ENCODE measurements around the gene SREBF2. TPM values are rescaled to one million over a fixed set of nuclear protein-coding genes. Genes with fewer than 3 reads are reported as not detected.
A peak's percentile ranks its signal among the peaks of the same experiment; 100 is the strongest.

The SREBF2 gene
- total RNA-seq, 2 experiments from 2014 or later: 101 to 105 TPM

DNA sequence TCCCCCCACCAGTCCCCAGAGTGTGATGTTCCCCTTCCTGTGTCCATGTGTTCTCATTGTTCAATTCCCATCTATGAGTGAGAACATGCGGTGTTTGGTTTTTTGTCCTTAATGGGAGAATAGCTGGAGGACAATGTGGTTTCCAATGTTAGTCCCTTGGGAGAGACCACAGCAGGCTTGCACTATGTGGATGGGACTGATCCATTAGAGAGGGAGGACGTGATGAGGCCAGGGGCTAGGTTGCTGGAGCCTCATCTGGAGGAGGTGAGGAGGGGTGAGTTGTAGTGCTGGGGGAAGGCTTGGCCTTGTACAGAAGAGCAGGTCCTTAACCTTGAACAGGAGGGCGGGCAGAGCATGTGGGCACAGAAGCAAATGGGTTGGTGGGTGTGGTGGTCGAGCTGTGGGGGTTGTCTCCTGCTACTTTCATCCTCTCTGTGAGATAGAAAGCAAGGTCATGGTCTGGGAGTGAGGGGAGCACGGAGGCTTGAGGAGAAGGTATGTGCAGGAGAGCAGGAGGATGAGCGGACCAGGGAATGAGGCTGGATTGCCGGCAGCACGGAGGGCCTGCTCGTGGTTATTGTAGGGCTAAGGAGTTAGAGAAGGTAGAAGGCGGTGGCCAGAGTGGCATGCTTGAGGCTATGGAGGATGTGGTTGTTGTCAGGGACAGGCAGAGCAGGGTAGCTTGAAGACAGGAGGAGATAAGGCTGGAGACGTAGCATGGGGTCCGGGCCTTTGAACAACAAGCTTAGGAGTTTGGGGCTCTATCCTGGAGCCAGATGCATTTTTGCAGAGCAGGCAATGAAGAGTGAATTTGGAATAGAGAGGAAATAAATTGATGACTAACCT is 11.2 kb upstream of the SREBF2 start:
- Mint-ChIP-seq H3K4me3 (no peak overlapping the region), H3K36me3 (ENCODE audit: low read depth) (peaks cover 14% of the 10 kb centered on the region), H3K4me1 (peaks cover 33% of the 10 kb centered on the region), H3K27me3 (no peaks in the 10 kb centered on the region), H3K27ac (peak overlapping the region; percentile 87), H3K9me3 (ENCODE audit: low read depth) (no peaks in the 10 kb centered on the region)
- ATAC-seq (no peak), DNase-seq (no peak)
- ChIA-PET CTCF (interaction anchor here (0.5 to 3.0 kb wide), 12 partner anchors 10 to 161 kb away, joined by 3 to 17 read pairs (median 6); partner anchors contain the start of genes CENPM and SREBF2), POLR2A (interaction anchor here (1.3 to 1.9 kb wide), 2 partner anchors 40 to 42 kb away, joined by 4 to 15 read pairs; no protein-coding TSS in a partner anchor)
- intact Hi-C loops (cut with DNase I, micrococcal nuclease): loop anchor here (1.0 to 10.0 kb wide), 5 partner anchors 36 to 253 kb away; partner anchors contain the start of genes NAGA (in 1 of the 2), PHETA2 (in 1 of the 2) and SMDT1 (in 1 of the 2)

DNA sequence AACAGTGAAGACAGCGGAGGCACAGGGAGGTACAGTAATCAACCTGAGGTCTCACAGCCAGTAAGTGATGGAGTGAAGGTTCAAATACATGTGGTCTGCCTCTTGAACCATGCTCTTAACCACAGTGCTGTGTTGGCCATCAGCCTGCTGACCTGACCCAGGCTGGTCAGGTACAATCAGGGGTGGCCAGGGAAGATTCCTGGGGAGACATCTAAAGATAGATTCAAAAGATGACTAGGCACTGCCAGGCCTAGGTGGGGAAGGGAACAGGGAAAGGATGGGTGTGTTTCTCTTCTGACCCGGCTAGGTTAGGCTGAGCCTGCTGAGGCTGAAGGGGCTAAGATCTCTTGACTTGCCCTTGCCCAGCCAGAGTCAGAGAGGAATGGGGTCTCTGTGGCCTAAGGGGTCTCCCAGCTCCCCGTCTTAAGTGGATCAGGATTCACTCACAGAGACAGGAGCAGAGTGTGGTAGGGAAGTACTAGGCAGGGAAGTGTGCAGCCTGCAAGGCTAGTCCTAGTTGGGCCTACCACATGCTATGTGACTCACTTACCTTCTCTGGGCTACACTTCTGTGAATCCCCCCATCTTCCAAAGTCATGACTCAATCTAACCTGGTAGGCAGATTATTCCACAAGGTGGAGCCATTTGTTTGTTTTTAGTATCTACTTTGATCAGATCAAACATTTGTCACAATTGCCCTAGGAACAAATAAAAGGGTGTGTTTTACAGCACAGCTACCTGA is 10.4 kb upstream of the SREBF2 start:
- H3K4me3 Mint-ChIP-seq: no peak overlapping the region
- ChIA-PET POLR2A (interaction anchor here (1.3 to 1.9 kb wide), 2 partner anchors 40 to 43 kb away, joined by 4 to 15 read pairs; no protein-coding TSS in a partner anchor), CTCF (interaction anchor here (0.5 to 3.0 kb wide), 14 partner anchors 9 to 161 kb away, joined by 3 to 17 read pairs (median 4); partner anchors contain the start of genes CENPM and SREBF2)
- no peaks in the 10 kb centered on the region for H3K9me3 Mint-ChIP-seq (ENCODE audit: low read depth)
- peaks cover 14% of the 10 kb centered on the region for H3K36me3 Mint-ChIP-seq (ENCODE audit: low read depth)
- peak; percentile 57 for DNase-seq
- H3K4me1 Mint-ChIP-seq: peaks cover 36% of the 10 kb centered on the region
- ATAC-seq: peak; percentile 97
- H3K27me3 Mint-ChIP-seq: no peaks in the 10 kb centered on the region
- peak overlapping the region; percentile 87 for H3K27ac Mint-ChIP-seq
- intact Hi-C loops (cut with DNase I, micrococcal nuclease): loop anchor here (1.0 to 10.0 kb wide), 5 partner anchors 35 to 252 kb away; partner anchors contain the start of genes NAGA (in 1 of the 2), PHETA2 (in 1 of the 2) and SMDT1 (in 1 of the 2)

DNA sequence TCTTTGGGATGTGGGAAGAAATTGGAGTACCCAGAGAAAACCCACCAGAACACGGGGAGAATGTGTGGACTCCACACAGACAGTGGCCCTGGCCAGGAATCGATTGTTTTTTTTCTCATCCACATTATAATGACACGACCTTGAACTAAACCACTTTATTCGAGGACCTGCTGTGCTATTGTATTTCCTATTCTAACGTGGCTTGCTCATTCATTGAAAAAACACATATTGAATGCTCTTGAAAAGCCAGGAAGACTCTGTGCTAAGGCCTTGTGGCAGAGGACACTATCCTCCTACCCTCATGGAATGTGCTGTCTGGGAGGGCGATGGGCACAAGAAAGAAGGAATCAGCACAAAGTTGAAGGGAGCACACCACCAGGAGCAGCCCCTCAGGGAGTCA is 9.1 kb upstream of the SREBF2 start:
- Mint-ChIP-seq H3K9me3 (ENCODE audit: low read depth) (no peaks in the 10 kb centered on the region), H3K27ac (peak overlapping the region; percentile 56), H3K4me3 (no peak overlapping the region), H3K27me3 (no peaks in the 10 kb centered on the region), H3K4me1 (peaks cover 36% of the 10 kb centered on the region), H3K36me3 (ENCODE audit: low read depth) (peaks cover 14% of the 10 kb centered on the region)
- CTCF ChIA-PET: interaction anchor here (0.7 to 1.3 kb wide), 3 partner anchors 10 to 39 kb away, joined by 3 read pairs; no protein-coding TSS in a partner anchor
- no peak for ATAC-seq
- intact Hi-C loops (cut with DNase I, micrococcal nuclease): loop anchor here (2.0 to 10.0 kb wide), 2 partner anchors 127 to 251 kb away; partner anchors contain the start of genes NAGA (in 1 of the 2), PHETA2 (in 1 of the 2) and SMDT1 (in 1 of the 2)
- DNase-seq: no peak
- POLR2A ChIA-PET: no interaction called here

DNA sequence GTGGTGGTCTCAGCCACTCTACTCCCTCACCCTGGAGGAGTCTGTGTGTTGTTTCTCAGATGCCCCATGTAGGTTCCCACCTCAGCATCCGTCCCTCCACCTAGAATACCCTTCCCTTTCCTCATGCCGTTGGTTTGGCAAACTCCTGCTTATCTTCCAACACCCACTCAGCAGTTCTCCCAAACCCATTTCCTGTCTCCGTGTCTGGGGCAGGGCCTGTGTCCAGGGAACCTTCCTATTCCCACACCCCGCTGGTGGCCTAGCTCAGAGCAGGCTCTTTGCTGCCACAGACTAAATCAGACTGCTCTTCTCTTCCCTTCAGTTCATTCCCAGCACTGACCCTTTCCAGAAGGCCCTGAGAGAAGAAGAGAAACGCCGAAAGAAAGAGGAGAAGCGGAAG is 7.5 kb upstream of the SREBF2 start:
- Mint-ChIP-seq H3K36me3 (ENCODE audit: low read depth) (peaks cover 9% of the 10 kb centered on the region), H3K4me3 (no peak overlapping the region), H3K27me3 (no peaks in the 10 kb centered on the region), H3K27ac (peak overlapping the region; percentile 13), H3K4me1 (peaks cover 39% of the 10 kb centered on the region), H3K9me3 (ENCODE audit: low read depth) (no peaks in the 10 kb centered on the region)
- CTCF ChIA-PET: interaction anchor here (1.4 kb wide), 1 partner anchor 32 kb away, joined by 7 read pairs; no protein-coding TSS in a partner anchor
- intact Hi-C loops (cut with DNase I, micrococcal nuclease): loop anchor here in 1 of 2 experiments (10.0 kb wide), 1 partner anchor 249 kb away; the partner anchor contains the start of genes NAGA, PHETA2 and SMDT1
- ATAC-seq (no peak), DNase-seq (no peak)
- POLR2A ChIA-PET: no interaction called here

DNA sequence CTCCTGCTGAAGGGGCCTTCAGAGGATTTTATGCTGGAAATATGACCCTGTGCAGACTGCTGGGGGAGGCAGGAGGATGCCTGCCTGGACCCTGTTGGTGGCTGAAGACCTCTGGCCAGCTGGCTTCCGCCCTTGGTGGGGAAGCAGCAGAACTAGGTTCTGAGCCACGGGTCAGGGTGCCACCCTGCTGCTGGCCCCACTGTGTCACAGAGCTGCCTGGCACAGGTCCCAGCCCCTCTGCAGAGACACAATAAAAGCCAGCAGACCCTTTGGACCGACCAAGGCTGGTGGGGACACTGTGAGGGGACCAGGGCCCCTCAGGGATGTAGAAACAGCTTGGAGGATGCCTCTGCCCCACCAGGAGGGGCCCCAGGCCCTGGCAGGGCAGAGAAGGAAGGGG is 6.9 kb upstream of the SREBF2 start:
- ATAC-seq: no peak
- peaks cover 42% of the 10 kb centered on the region for H3K4me1 Mint-ChIP-seq
- no peaks in the 10 kb centered on the region for H3K27me3 Mint-ChIP-seq
- DNase-seq: no peak
- H3K4me3 Mint-ChIP-seq: no peak overlapping the region
- no peaks in the 10 kb centered on the region for H3K9me3 Mint-ChIP-seq (ENCODE audit: low read depth)
- intact Hi-C loops (cut with DNase I, micrococcal nuclease): loop anchor here in 1 of 2 experiments (10.0 kb wide), 1 partner anchor 249 kb away; the partner anchor contains the start of genes NAGA, PHETA2 and SMDT1
- no peak overlapping the region for H3K27ac Mint-ChIP-seq
- ChIA-PET POLR2A (interaction anchor here (0.5 to 0.6 kb wide), 2 partner anchors 104 to 113 kb away, joined by 3 to 5 read pairs; no protein-coding TSS in a partner anchor), CTCF (interaction anchor here (0.5 to 1.4 kb wide), 6 partner anchors 32 to 141 kb away, joined by 3 to 7 read pairs (median 4); no protein-coding TSS in a partner anchor)
- peaks cover 9% of the 10 kb centered on the region for H3K36me3 Mint-ChIP-seq (ENCODE audit: low read depth)

DNA sequence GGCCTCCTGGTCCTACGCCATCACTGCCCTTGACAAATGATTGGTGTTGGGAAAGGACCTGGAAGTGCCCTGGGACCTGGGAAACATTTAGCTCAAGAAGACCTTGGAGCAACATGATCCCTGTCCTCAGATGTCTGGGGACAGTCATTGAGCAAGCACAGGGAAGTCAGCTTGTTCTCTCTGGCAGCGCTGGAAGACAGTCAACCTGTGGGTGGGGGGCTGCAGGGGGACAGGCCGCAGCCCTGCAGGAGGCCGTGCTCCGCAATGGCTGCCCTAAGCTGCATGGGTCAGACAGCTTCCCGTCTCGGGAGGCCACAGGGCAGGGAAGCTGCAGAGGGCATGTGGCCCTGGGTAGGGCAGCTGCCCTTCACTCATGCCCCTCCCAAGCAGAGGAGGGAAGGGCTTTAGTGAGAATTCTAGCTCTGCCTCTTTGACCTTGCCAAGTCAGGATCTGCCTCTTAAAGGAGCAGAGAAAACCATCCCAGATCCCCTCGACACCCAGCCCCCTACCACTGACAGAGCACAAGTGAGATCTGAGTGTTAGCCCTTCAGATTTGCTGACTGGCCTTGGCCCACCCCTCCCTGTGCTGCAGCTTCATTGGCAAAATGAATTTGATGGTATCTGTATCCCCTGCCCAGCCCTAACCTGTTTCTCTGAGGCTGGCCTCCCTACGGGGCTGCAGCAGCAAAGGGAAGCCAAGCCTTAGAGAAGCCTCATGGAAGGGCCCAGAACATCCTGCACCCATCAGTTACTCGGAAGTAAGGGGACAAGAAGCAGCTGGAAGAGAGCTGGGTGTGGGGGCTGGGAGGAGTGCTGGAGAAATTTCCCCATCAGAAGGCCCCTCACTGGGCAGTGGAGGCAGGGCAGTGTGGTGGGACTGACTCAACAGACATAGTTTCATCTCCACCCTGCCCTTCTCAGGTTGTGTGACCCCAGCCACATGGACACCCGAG is 6.2 kb upstream of the SREBF2 start:
- Mint-ChIP-seq H3K4me3 (no peak overlapping the region), H3K27me3 (no peaks in the 10 kb centered on the region), H3K36me3 (ENCODE audit: low read depth) (peaks cover 14% of the 10 kb centered on the region), H3K9me3 (ENCODE audit: low read depth) (no peaks in the 10 kb centered on the region), H3K27ac (no peak overlapping the region), H3K4me1 (peaks cover 45% of the 10 kb centered on the region)
- no peak for ATAC-seq
- intact Hi-C loops (cut with DNase I, micrococcal nuclease): loop anchor here in 1 of 2 experiments (10.0 kb wide), 1 partner anchor 248 kb away; the partner anchor contains the start of genes NAGA, PHETA2 and SMDT1
- ChIA-PET POLR2A (interaction anchor here (0.6 kb wide), 1 partner anchor 112 kb away, joined by 3 read pairs; no protein-coding TSS in a partner anchor), CTCF (interaction anchor here (0.6 to 1.4 kb wide), 6 partner anchors 31 to 253 kb away, joined by 3 to 7 read pairs (median 4); no protein-coding TSS in a partner anchor)
- no peak for DNase-seq

DNA sequence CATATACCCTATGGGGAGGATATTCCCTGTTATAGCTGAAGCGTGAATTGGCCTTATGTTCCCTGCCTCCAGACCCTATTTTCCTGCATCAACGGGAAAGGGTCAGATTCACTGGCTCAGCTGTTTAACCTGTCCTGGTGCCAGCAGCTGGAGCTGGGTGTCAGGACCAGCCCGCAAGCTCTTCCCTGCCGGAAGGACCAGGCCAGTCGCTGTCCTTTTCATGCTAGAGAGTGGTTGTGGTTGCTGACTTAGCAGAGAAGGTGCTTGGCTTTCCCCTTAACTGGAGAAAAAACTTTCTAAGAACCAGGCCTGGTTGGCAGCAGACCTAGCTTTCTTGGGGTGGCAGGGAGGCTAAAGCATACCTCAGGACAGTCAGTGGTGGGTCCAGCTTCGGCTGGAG is 5.2 kb upstream of the SREBF2 start:
- ChIA-PET CTCF (interaction anchor here (0.6 kb wide), 1 partner anchor 252 kb away, joined by 3 read pairs; no protein-coding TSS in a partner anchor), POLR2A (interaction anchor here (0.6 kb wide), 1 partner anchor 32 kb away, joined by 3 read pairs; no protein-coding TSS in a partner anchor)
- no peak overlapping the region for H3K4me3 Mint-ChIP-seq
- no peak overlapping the region for H3K27ac Mint-ChIP-seq
- H3K36me3 Mint-ChIP-seq (ENCODE audit: low read depth): peaks cover 22% of the 10 kb centered on the region
- no peaks in the 10 kb centered on the region for H3K9me3 Mint-ChIP-seq (ENCODE audit: low read depth)
- DNase-seq (no peak), ATAC-seq (no peak)
- peaks cover 43% of the 10 kb centered on the region for H3K4me1 Mint-ChIP-seq
- intact Hi-C loops (cut with DNase I, micrococcal nuclease): loop anchor here in 1 of 2 experiments (10.0 kb wide), 1 partner anchor 247 kb away; the partner anchor contains the start of genes NAGA, PHETA2 and SMDT1
- no peaks in the 10 kb centered on the region for H3K27me3 Mint-ChIP-seq

DNA sequence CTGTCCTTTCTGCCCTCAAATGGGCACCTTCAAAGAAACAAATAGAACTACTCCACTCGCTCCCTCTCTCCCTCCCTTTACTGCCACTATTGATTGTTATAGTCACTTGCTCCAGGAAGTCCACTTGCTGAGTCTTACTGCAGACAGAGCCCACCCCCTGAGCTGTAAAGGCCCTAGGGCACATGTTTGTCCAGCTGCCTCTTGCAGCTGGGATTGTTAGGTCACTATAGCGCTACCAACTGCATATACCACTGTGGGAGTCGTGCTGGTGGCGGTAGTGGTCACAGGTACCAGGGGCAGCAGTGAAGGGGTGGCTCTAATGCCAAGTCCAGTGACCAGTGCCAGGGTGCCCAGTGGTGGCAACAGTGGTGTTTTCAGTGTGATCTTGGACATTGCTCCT is 4.4 kb upstream of the SREBF2 start:
- Mint-ChIP-seq H3K4me1 (peaks cover 35% of the 10 kb centered on the region), H3K36me3 (ENCODE audit: low read depth) (peaks cover 23% of the 10 kb centered on the region), H3K27ac (peak overlapping the region; percentile 38), H3K9me3 (ENCODE audit: low read depth) (no peaks in the 10 kb centered on the region), H3K4me3 (no peak overlapping the region), H3K27me3 (no peaks in the 10 kb centered on the region)
- DNase-seq (no peak), ATAC-seq (no peak)
- ChIA-PET CTCF (interaction anchor here (0.8 to 1.1 kb wide), 4 partner anchors 14 to 131 kb away, joined by 3 to 5 read pairs (median 4); no protein-coding TSS in a partner anchor), POLR2A (interaction anchor here (2.1 kb wide), 1 partner anchor 34 kb away, joined by 7 read pairs; no protein-coding TSS in a partner anchor)
- intact Hi-C loops (cut with DNase I, micrococcal nuclease): loop anchor here in 1 of 2 experiments (10.0 kb wide), 1 partner anchor 246 kb away; the partner anchor contains the start of genes NAGA, PHETA2 and SMDT1

DNA sequence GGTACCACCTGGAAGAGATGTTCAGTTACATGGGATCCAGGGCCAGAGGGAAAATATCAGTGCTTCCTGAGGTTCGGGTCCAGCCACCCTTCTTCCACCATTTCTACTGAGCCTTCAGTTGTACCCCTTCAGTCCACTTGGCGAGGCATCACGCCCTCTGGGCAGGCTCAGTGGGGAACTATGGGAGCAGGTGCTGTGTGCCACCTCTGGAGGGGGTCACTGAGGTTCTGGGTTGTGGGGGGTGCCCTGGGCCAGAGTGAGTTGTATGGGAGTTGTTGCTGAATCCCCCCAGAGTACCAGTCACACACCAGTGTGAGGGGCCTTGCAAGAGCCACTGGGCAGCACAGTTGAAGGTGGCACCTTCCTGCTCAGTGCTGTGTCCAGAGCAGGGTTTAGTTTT is 2.7 kb upstream of the SREBF2 start:
- intact Hi-C loops (cut with DNase I, micrococcal nuclease): loop anchor here in 1 of 2 experiments (10.0 kb wide), 1 partner anchor 385 kb away; the partner anchor contains the start of gene TOB2
- Mint-ChIP-seq H3K36me3 (ENCODE audit: low read depth) (peaks cover 31% of the 10 kb centered on the region), H3K27me3 (no peaks in the 10 kb centered on the region), H3K4me1 (peaks cover 31% of the 10 kb centered on the region), H3K4me3 (no peak overlapping the region), H3K9me3 (ENCODE audit: low read depth) (no peaks in the 10 kb centered on the region), H3K27ac (peak overlapping the region; percentile 13)
- DNase-seq (peak; percentile 23), ATAC-seq (no peak)
- CTCF ChIA-PET: interaction anchor here (0.9 to 1.3 kb wide), 2 partner anchors 32 to 45 kb away, joined by 4 read pairs; no protein-coding TSS in a partner anchor
- POLR2A ChIA-PET: interaction anchor here (0.6 kb wide), 1 partner anchor 13 kb away, joined by 4 read pairs; no protein-coding TSS in a partner anchor
